A673 (cell line): ENCODE measurements around the gene CPZ.
"Not testable (repeated sequence)": the region's sequence is repeated elsewhere in the genome, so short reads cannot be mapped to it uniquely, and the experiment has no call there.

Source experiments
- EZH2 ChIP-seq: fragments of 200-600 bp; sonication (generic); IDR thresholded peaks from 2 replicates; pipeline ENCODE4 v1.6.1; 2017; ENCODE audit warnings: borderline replicate concordance, low read depth, mild to moderate bottlenecking, mixed read lengths, antibody characterized with exemption, low read length; ENCODE audit not compliant: poor library complexity, severe bottlenecking
- TF ChIP-seq, protein P1 (sequence below): fragments of 300-800, 200-600 bp; sonication (generic); conservative IDR thresholded peaks from 2 replicates; pipeline ENCODE4 v1.5.1; 2017; ENCODE audit warnings: low read depth, mild to moderate bottlenecking, antibody characterized with exemption, low read length, moderate library complexity, mixed read lengths

GRCh38 chr4:8576591-8576990, 16.0 kb upstream of the CPZ start:
- TF ChIP-seq, protein P1, sequence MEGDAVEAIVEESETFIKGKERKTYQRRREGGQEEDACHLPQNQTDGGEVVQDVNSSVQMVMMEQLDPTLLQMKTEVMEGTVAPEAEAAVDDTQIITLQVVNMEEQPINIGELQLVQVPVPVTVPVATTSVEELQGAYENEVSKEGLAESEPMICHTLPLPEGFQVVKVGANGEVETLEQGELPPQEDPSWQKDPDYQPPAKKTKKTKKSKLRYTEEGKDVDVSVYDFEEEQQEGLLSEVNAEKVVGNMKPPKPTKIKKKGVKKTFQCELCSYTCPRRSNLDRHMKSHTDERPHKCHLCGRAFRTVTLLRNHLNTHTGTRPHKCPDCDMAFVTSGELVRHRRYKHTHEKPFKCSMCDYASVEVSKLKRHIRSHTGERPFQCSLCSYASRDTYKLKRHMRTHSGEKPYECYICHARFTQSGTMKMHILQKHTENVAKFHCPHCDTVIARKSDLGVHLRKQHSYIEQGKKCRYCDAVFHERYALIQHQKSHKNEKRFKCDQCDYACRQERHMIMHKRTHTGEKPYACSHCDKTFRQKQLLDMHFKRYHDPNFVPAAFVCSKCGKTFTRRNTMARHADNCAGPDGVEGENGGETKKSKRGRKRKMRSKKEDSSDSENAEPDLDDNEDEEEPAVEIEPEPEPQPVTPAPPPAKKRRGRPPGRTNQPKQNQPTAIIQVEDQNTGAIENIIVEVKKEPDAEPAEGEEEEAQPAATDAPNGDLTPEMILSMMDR: not testable (repeated sequence)
- not testable (repeated sequence) for TF ChIP-seq EZH2
